Gastrocnemius medialis (tissue), 4 donors: ENCODE results near the gene ZNF146.
"Not testable (repeated sequence)": the region's sequence is repeated elsewhere in the genome, so short reads cannot be mapped to it uniquely, and the experiment has no call there.

Experiments
- POLR2A ChIP-seq, 2 donors: fragments of 450-650 bp; IDR thresholded peaks; one replicate each; pipeline ENCODE4 v1.6.1; 2017; ENCODE audit warnings: antibody characterized with exemption in 2 of 2, mild to moderate bottlenecking in 2 of 2, moderate library complexity in 2 of 2
- TF ChIP-seq, protein P1 (sequence below), 5 experiments: fragments of 450-650 bp in 3 of 5; fragments of 200-600 bp in 2 of 5; sonication (generic) in 2 of 5; IDR thresholded peaks in 4 of 5; conservative IDR thresholded peaks in 1 of 5; 1 replicate in 4 of 5; 2 replicates in 1 of 5; pipeline ENCODE4 v1.5.1; 2016 to 2019; ENCODE audit warnings: antibody characterized with exemption in 5 of 5, mild to moderate bottlenecking in 3 of 5, moderate library complexity in 3 of 5

GRCh38 chr19:36173846-36174245, 41.1 kb upstream of the ZNF146 start:
- TF ChIP-seq, protein P1, sequence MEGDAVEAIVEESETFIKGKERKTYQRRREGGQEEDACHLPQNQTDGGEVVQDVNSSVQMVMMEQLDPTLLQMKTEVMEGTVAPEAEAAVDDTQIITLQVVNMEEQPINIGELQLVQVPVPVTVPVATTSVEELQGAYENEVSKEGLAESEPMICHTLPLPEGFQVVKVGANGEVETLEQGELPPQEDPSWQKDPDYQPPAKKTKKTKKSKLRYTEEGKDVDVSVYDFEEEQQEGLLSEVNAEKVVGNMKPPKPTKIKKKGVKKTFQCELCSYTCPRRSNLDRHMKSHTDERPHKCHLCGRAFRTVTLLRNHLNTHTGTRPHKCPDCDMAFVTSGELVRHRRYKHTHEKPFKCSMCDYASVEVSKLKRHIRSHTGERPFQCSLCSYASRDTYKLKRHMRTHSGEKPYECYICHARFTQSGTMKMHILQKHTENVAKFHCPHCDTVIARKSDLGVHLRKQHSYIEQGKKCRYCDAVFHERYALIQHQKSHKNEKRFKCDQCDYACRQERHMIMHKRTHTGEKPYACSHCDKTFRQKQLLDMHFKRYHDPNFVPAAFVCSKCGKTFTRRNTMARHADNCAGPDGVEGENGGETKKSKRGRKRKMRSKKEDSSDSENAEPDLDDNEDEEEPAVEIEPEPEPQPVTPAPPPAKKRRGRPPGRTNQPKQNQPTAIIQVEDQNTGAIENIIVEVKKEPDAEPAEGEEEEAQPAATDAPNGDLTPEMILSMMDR (IDR thresholded peaks at IDR 0.05 in 4 of 5, conservative IDR thresholded peaks at IDR 0.05 in 1 of 5), result not testable (repeated sequence)
- TF ChIP-seq POLR2A (IDR thresholded peaks at IDR 0.05), result not testable (repeated sequence)
